Fibroblast of lung (primary cell): ENCODE measurements around the gene RAP1GAP. TPM values are rescaled to one million over a fixed set of nuclear protein-coding genes. Genes with fewer than 3 reads are reported as not detected.

ENCODE experiments used
- DNase-seq, 2 donors: peaks; one replicate each; pipeline versions ENCODE4 v3.0.0 to v3.0.0-alpha.2; 2010; ENCODE audit warnings: low read depth in 2 of 2
- H2AFZ ChIP-seq: 2 replicates; pipeline ENCODE4 v1.5.1; 2012; ENCODE audit warnings: low read length, control low read depth, inconsistent platforms
- H3K27ac ChIP-seq: 2 replicates; pipeline ENCODE4 v1.5.1; 2011; ENCODE audit warnings: low read length, control low read depth; ENCODE audit not compliant: insufficient read depth
- H3K27me3 ChIP-seq: 2 replicates; pipeline ENCODE4 v1.5.1; 2011; ENCODE audit warnings: mild to moderate bottlenecking, low read length; ENCODE audit not compliant: control insufficient read depth, insufficient read depth
- H3K36me3 ChIP-seq: 2 replicates; pipeline ENCODE4 v1.5.1; 2011; ENCODE audit warnings: low read length; ENCODE audit not compliant: control insufficient read depth, insufficient read depth
- H3K4me1 ChIP-seq: 2 replicates; pipeline ENCODE4 v1.5.1; 2011; ENCODE audit warnings: low read length; ENCODE audit not compliant: control insufficient read depth, insufficient read depth; ENCODE audit errors: extremely low read depth
- H3K4me2 ChIP-seq: 2 replicates; pipeline ENCODE4 v1.5.1; 2011; ENCODE audit warnings: low read length, control low read depth; ENCODE audit not compliant: insufficient read depth; ENCODE audit errors: extremely low read depth
- H3K4me3 ChIP-seq, 4 experiments: fragments of 200-600 bp in 1 of 4; sonication (generic) in 1 of 4; replicated peaks in 1 of 4; 2 replicates each; pipeline ENCODE4 v1.5.1; 2011 to 2016; ENCODE audit warnings: low read length in 4 of 4, low read depth in 3 of 4, mild to moderate bottlenecking in 3 of 4, control low read depth in 2 of 4, inconsistent platforms in 1 of 4, mixed read lengths in 1 of 4; ENCODE audit not compliant: insufficient read depth in 1 of 4; ENCODE audit errors: control extremely low read depth in 1 of 4
- H3K79me2 ChIP-seq: 2 replicates; pipeline ENCODE4 v1.5.1; 2012; ENCODE audit warnings: mild to moderate bottlenecking, low read length, inconsistent platforms; ENCODE audit not compliant: control insufficient read depth, insufficient read depth
- H3K9ac ChIP-seq: 2 replicates; pipeline ENCODE4 v1.5.1; 2011; ENCODE audit warnings: mild to moderate bottlenecking, low read length, control low read depth; ENCODE audit not compliant: insufficient read depth
- H3K9me3 ChIP-seq: 2 replicates; pipeline ENCODE4 v1.5.1; 2012; ENCODE audit warnings: low read depth, low read length; ENCODE audit not compliant: control insufficient read depth, insufficient read depth
- H4K20me1 ChIP-seq: 2 replicates; pipeline ENCODE4 v1.5.1; 2011; ENCODE audit warnings: low read length; ENCODE audit not compliant: control insufficient read depth, insufficient read depth; ENCODE audit errors: extremely low read depth
- CTCF ChIP-seq, 2 donors: IDR thresholded peaks in 1 of 2; conservative IDR thresholded peaks in 1 of 2; 1 replicate in 1 of 2; 2 replicates in 1 of 2; pipeline ENCODE4 v1.5.1; 2011 to 2012; ENCODE audit warnings: low read length in 2 of 2, control low read depth in 1 of 2, inconsistent platforms in 1 of 2, low read depth in 1 of 2, mild to moderate bottlenecking in 1 of 2
- EZH2 ChIP-seq: IDR thresholded peaks from 2 replicates; pipeline ENCODE4 v1.5.1; 2012; ENCODE audit warnings: low read length, control low read depth, mild to moderate bottlenecking; ENCODE audit errors: missing control alignments
- polyA plus RNA-seq, 2 donors: library from polyadenylated mRNA; depleted of rRNA in 1 of 2; stranded (reverse) in 1 of 2; unstranded in 1 of 2; fragments of >200 nt; gene quantifications; 2 replicates each; pipeline ENCODE4 v1.2.1, GENCODE V29; 2011 to 2012; ENCODE audit warnings: missing spikeins in 1 of 2
- total RNA-seq: library from RNA; depleted of rRNA; stranded (reverse); fragments of >200 nt; gene quantifications from 2 replicates; pipeline ENCODE4 v1.2.1, GENCODE V29; 2014

The RAP1GAP gene
- total and polyA plus RNA-seq, 2 donors (not counting 1 experiment from before 2014, with no cell fraction given), result under 0.01 to 0.05 TPM

GRCh38 chr1:21643624-21644023 lies 25.5 kb downstream of the RAP1GAP start:
- Histone ChIP-seq H4K20me1 (no peaks in the 10 kb centered on the region), H3K79me2 (no peaks in the 10 kb centered on the region), H2AFZ (no peak overlapping the region), H3K4me1 (no peaks in the 10 kb centered on the region), H3K36me3 (no peaks in the 10 kb centered on the region), H3K27me3 (peaks cover 8% of the 10 kb centered on the region), H3K9me3 (no peaks in the 10 kb centered on the region), H3K4me2 (no peak overlapping the region), H3K4me3 (no peak overlapping the region), H3K27ac (no peak overlapping the region), H3K9ac (no peak overlapping the region)
- DNase-seq, result no peak
- no peak for TF ChIP-seq CTCF (conservative IDR thresholded peaks at IDR 0.05 in 1 of 2, IDR thresholded peaks at IDR 0.05 in 1 of 2; ENCODE audit: low read depth in 1 of 2, low read length in 2 of 2)
- TF ChIP-seq EZH2, result no peak

GRCh38 chr1:21641967-21642739 lies 27.0 kb downstream of the RAP1GAP start:
- no peak overlapping the region for H3K27ac ChIP-seq
- H3K4me1 ChIP-seq, result no peaks in the 10 kb centered on the region
- no peak overlapping the region for H3K9ac ChIP-seq
- H3K4me3 ChIP-seq, result no peak overlapping the region
- no peaks in the 10 kb centered on the region for H3K79me2 ChIP-seq
- no peak overlapping the region for H2AFZ ChIP-seq
- H3K4me2 ChIP-seq, result no peak overlapping the region
- no peaks in the 10 kb centered on the region for H3K36me3 ChIP-seq
- H3K27me3 ChIP-seq, result peaks cover 8% of the 10 kb centered on the region
- no peaks in the 10 kb centered on the region for H4K20me1 ChIP-seq
- TF ChIP-seq CTCF (conservative IDR thresholded peaks at IDR 0.05 in 1 of 2, IDR thresholded peaks at IDR 0.05 in 1 of 2; ENCODE audit: low read depth in 1 of 2, low read length in 2 of 2), result no peak
- TF ChIP-seq EZH2, result no peak
- H3K9me3 ChIP-seq, result no peaks in the 10 kb centered on the region
- DNase-seq, result no peak

GRCh38 chr1:21641537-21641936 lies 27.6 kb downstream of the RAP1GAP start:
- no peaks in the 10 kb centered on the region for H3K9me3 ChIP-seq
- H3K27me3 ChIP-seq, result peaks cover 8% of the 10 kb centered on the region
- H3K4me1 ChIP-seq, result no peaks in the 10 kb centered on the region
- H3K79me2 ChIP-seq, result no peaks in the 10 kb centered on the region
- DNase-seq, result no peak
- H2AFZ ChIP-seq, result no peak overlapping the region
- H3K36me3 ChIP-seq, result no peaks in the 10 kb centered on the region
- TF ChIP-seq CTCF (conservative IDR thresholded peaks at IDR 0.05 in 1 of 2, IDR thresholded peaks at IDR 0.05 in 1 of 2; ENCODE audit: low read depth in 1 of 2, low read length in 2 of 2), result no peak
- no peak overlapping the region for H3K9ac ChIP-seq
- no peak overlapping the region for H3K4me3 ChIP-seq
- no peak overlapping the region for H3K4me2 ChIP-seq
- H3K27ac ChIP-seq, result no peak overlapping the region
- no peaks in the 10 kb centered on the region for H4K20me1 ChIP-seq
